HepG2 (cell line): Measurements from ENCODE around the gene BBS9. TPM values are rescaled to one million over a fixed set of nuclear protein-coding genes. Genes with fewer than 3 reads are reported as not detected.

ENCODE experiments used
- ATAC-seq: fragments of 200-7000 bp; cut with Tn5 transposase; 3 replicates; pipeline ENCODE4 v1.9.1; 2020; ENCODE audit warnings: mild to moderate bottlenecking, moderate library complexity
- BruUV-seq: library from RNA; stranded (reverse); fragments of 400-500 nt; replicated peaks from 2 replicates; lab custom pipeline; 2021; lab: Mats Ljungman, UMichigan
- CTCF ChIA-PET: fragments of 300-600 bp; formaldehyde crosslinking; extraction: SDS; loops from one replicate; lab custom pipeline; 2021; ENCODE audit warnings: low total read pairs, inconsistent platforms, low intra/inter-chr PET ratio; lab: Yijun Ruan, JAX
- POLR2A ChIA-PET: fragments of 350-600 bp; sonication (Branson Sonifier 250); formaldehyde crosslinking; loops from one replicate; lab custom pipeline; 2020; ENCODE audit warnings: antibody characterized with exemption, inconsistent platforms; lab: Yijun Ruan, JAX
- DNase-seq: peaks from one replicate; pipeline ENCODE4 v3.0.0-alpha.2; 2015; ENCODE audit warnings: low spot score
- FAIRE-seq: peaks from 3 replicates; lab custom pipeline; 2011; peaks lifted over from hg19 to GRCh38; lab: Jason Lieb, UNC
- H2AFZ ChIP-seq: one replicate; pipeline ENCODE4 v1.6.1; 2011; ENCODE audit warnings: low read length, inconsistent platforms
- H3K27ac ChIP-seq: fragments of 300-600 bp; 3 replicates; pipeline ENCODE4 v1.8.0; 2011; ENCODE audit warnings: mixed run types, mild to moderate bottlenecking, mixed read lengths, low read length, inconsistent platforms; ENCODE audit not compliant: insufficient read depth; ENCODE audit errors: extremely low read length
- H3K27me3 ChIP-seq, 2 experiments: fragments of 200-600 bp in 1 of 2; 2 replicates in 1 of 2; 3 replicates in 1 of 2; pipeline versions ENCODE4 v1.6.0 to v1.8.0; 2011; ENCODE audit warnings: low read length in 2 of 2, mild to moderate bottlenecking in 2 of 2, moderate library complexity in 2 of 2, inconsistent platforms in 1 of 2; ENCODE audit not compliant: insufficient read depth in 2 of 2, control insufficient read depth in 1 of 2
- H3K36me3 ChIP-seq, 2 experiments: fragments of 200-600 bp in 1 of 2; replicated peaks in 1 of 2; 2 replicates in 1 of 2; 3 replicates in 1 of 2; pipeline versions ENCODE4 v1.5.1 to v1.8.0; 2011; ENCODE audit warnings: low read length in 2 of 2, inconsistent platforms in 1 of 2; ENCODE audit not compliant: insufficient read depth in 2 of 2, control insufficient read depth in 1 of 2
- H3K4me1 ChIP-seq: 2 replicates; pipeline ENCODE4 v1.5.1; 2012; ENCODE audit warnings: low read length, inconsistent platforms; ENCODE audit not compliant: insufficient read depth
- H3K4me2 ChIP-seq: 2 replicates; pipeline ENCODE4 v1.6.0; 2011; ENCODE audit warnings: low read depth, low read length, inconsistent platforms
- H3K4me3 ChIP-seq, 3 experiments: fragments of 200-600 bp in 1 of 3; sonication (generic), shearing (Covaris generic) in 1 of 3; replicated peaks in 1 of 3; 2 replicates each; pipeline ENCODE4 v1.5.1; 2011 to 2016; ENCODE audit warnings: low read length in 3 of 3, inconsistent platforms in 2 of 3, low read depth in 2 of 3, mild to moderate bottlenecking in 2 of 3, control low read depth in 1 of 3, mixed read lengths in 1 of 3; ENCODE audit not compliant: insufficient read depth in 1 of 3
- H3K79me2 ChIP-seq: one replicate; pipeline ENCODE4 v1.6.1; 2011; ENCODE audit warnings: low read length, inconsistent platforms; ENCODE audit not compliant: insufficient read depth
- H3K9ac ChIP-seq: 2 replicates; pipeline ENCODE4 v1.6.0; 2011; ENCODE audit warnings: mild to moderate bottlenecking, low read depth, low read length, inconsistent platforms; ENCODE audit not compliant: insufficient read depth
- H3K9me3 ChIP-seq: 2 replicates; pipeline ENCODE4 v1.5.1; 2012; ENCODE audit warnings: mild to moderate bottlenecking, low read length
- H4K20me1 ChIP-seq: 2 replicates; pipeline ENCODE4 v1.6.0; 2011; ENCODE audit warnings: inconsistent platforms, mild to moderate bottlenecking, low read length, moderate library complexity; ENCODE audit not compliant: insufficient read depth
- ARID2 ChIP-seq: sonication (generic); formaldehyde crosslinking; IDR thresholded peaks from 2 replicates; pipeline ENCODE4 v1.8.1; 2022; ENCODE audit warnings: mild to moderate bottlenecking, missing genetic modification reagents, borderline replicate concordance
- ATF7 ChIP-seq, 2 experiments: fragments of 450-650 bp in 1 of 2; sonication (generic) in 1 of 2; formaldehyde crosslinking in 1 of 2; IDR thresholded peaks; 2 replicates each; pipeline versions ENCODE4 v1.4.0 to v1.6.1; 2016 to 2020; ENCODE audit warnings: antibody characterized with exemption in 1 of 2, mild to moderate bottlenecking in 1 of 2, missing genetic modification reagents in 1 of 2
- CENPBD1 ChIP-seq: sonication (generic); formaldehyde crosslinking; IDR thresholded peaks from 2 replicates; pipeline ENCODE4 v1.8.0; 2022; ENCODE audit warnings: missing genetic modification reagents, low read depth, mild to moderate bottlenecking, borderline replicate concordance
- FOXA3 ChIP-seq: IDR thresholded peaks from 2 replicates; pipeline ENCODE4 v1.6.1; 2016; ENCODE audit warnings: missing genetic modification reagents, missing compliant biosample characterization
- FOXP4 ChIP-seq: sonication (generic); formaldehyde crosslinking; IDR thresholded peaks from 2 replicates; pipeline ENCODE4 v1.4.0; 2020; ENCODE audit warnings: missing genetic modification reagents
- JUNB ChIP-seq: sonication (generic); formaldehyde crosslinking; IDR thresholded peaks from 2 replicates; pipeline ENCODE4 v1.8.0; 2022; ENCODE audit warnings: missing genetic modification reagents, mild to moderate bottlenecking, borderline replicate concordance
- KDM5B ChIP-seq: sonication (generic); formaldehyde crosslinking; IDR thresholded peaks from 2 replicates; pipeline ENCODE4 v1.4.0; 2020; ENCODE audit warnings: missing genetic modification reagents, mild to moderate bottlenecking, borderline replicate concordance
- NBN ChIP-seq: fragments of 450-650 bp; conservative IDR thresholded peaks from 2 replicates; pipeline ENCODE4 v1.6.1; 2017
- RAD21 ChIP-seq: fragments of 450-650 bp; formaldehyde crosslinking; IDR thresholded peaks from 2 replicates; pipeline ENCODE4 v1.5.0; 2020; ENCODE audit warnings: mild to moderate bottlenecking
- ZBTB25 ChIP-seq: IDR thresholded peaks from 2 replicates; pipeline ENCODE4 v1.6.1; 2018; ENCODE audit warnings: missing genetic modification reagents
- ZNF354B ChIP-seq: sonication (generic); formaldehyde crosslinking; IDR thresholded peaks from 2 replicates; pipeline ENCODE4 v1.8.0; 2022; ENCODE audit warnings: mild to moderate bottlenecking, missing genetic modification reagents
- ZNF468 ChIP-seq: sonication (generic); formaldehyde crosslinking; IDR thresholded peaks from 2 replicates; pipeline ENCODE4 v1.8.0; 2022; ENCODE audit warnings: mild to moderate bottlenecking, moderate library complexity, missing genetic modification reagents
- ZNF629 ChIP-seq: sonication (generic); formaldehyde crosslinking; conservative IDR thresholded peaks from 2 replicates; pipeline ENCODE4 v1.5.0; 2020; ENCODE audit warnings: missing genetic modification reagents
- ZUFSP ChIP-seq: sonication (generic); formaldehyde crosslinking; IDR thresholded peaks from 2 replicates; pipeline ENCODE4 v1.9.0; 2021; ENCODE audit warnings: missing genetic modification reagents, mild to moderate bottlenecking, borderline replicate concordance
- whole genome bisulfite sequencing: methylation state at CpG from one replicate; pipeline ENCODE4 v1.1.6; 2017; ENCODE audit warnings: low lambda C conversion rate; 5-methylcytosine and 5-hydroxymethylcytosine counted together
- in situ Hi-C: cut with HindIII; loops from 2 replicates; pipeline ENCODE4 v1.10.0; 2017; ENCODE audit warnings: low pct_unique_long_range_greater_than_20kb; ENCODE audit not compliant: extremely low pct_ligation_motif_present
- intact Hi-C: fragments of 100-400 bp; cut with micrococcal nuclease; formaldehyde crosslinking; loops from one replicate; pipeline ENCODE4 v1.10.0; 2022; ENCODE audit not compliant: unreplicated experiment
- polyA plus RNA-seq, 8 experiments: library from polyadenylated mRNA; depleted of rRNA in 3 of 8; stranded (reverse) in 7 of 8; unstranded in 1 of 8; fragments of >200 nt; fragmentation: Illumina TruSeq in 4 of 8; extraction: Trizol in 4 of 8; gene quantifications; 2 replicates each; pipeline versions ENCODE4 v1.2.1 to v1.2.3, GENCODE V29; 2011 to 2016; ENCODE audit warnings: low read depth in 4 of 8, missing spikeins in 1 of 8, mixed read lengths in 1 of 8; ENCODE audit not compliant: insufficient read depth in 1 of 8
- total RNA-seq, 5 experiments: library from RNA; depleted of rRNA; stranded (reverse); fragments of >200 nt; fragmentation: Illumina TruSeq; extraction: Trizol; gene quantifications; 2 replicates each; pipeline ENCODE4 v1.2.3, GENCODE V29; 2016; ENCODE audit warnings: low read depth in 1 of 5

BBS9 gene
- total and polyA plus RNA-seq, 2 of the 13 experiments (the other 11 are each of a cell fraction or from before 2014, with no cell fraction given): 5.1 to 7.8 TPM

GRCh38 chr7:33503736-33504135, 374.4 kb downstream of the BBS9 start:
- WGBS: 51% methylated on average over 5 of the region's 5 CpGs
- no TSS peak for BruUV-seq
- ChIA-PET CTCF (no interaction called here), POLR2A (no interaction called here)
- DNase-seq: no peak
- no peak for FAIRE-seq
- H3K4me2 ChIP-seq: no peak overlapping the region
- H3K4me3 ChIP-seq: no peak overlapping the region
- no peaks in the 10 kb centered on the region for H3K9me3 ChIP-seq
- no peak overlapping the region for H3K9ac ChIP-seq
- intact Hi-C loops: no loop called here
- H3K79me2 ChIP-seq: no peaks in the 10 kb centered on the region
- no peaks in the 10 kb centered on the region for H3K27me3 ChIP-seq
- no peak overlapping the region for H2AFZ ChIP-seq
- H3K36me3 ChIP-seq: no peaks in the 10 kb centered on the region
- in situ Hi-C loops: no loop called here
- no peak overlapping the region for H3K27ac ChIP-seq
- peaks cover 12% of the 10 kb centered on the region; the same call in 1 of the 2 replicates for H3K4me1 ChIP-seq
- no peak for ATAC-seq
- TF ChIP-seq NBN (no peak), KDM5B (CRISPR knock-in tag) (no peak), CENPBD1 (CRISPR knock-in tag) (no peak)
- H4K20me1 ChIP-seq: no peaks in the 10 kb centered on the region

- H3K4me3 ChIP-seq: no peak overlapping the region
- DNase-seq (no peak), FAIRE-seq (no peak), ATAC-seq (no peak)
- no peak overlapping the region for H3K4me2 ChIP-seq
- no TSS peak for BruUV-seq
- H3K36me3 ChIP-seq: no peaks in the 10 kb centered on the region
- POLR2A ChIA-PET: no interaction called here
- no peak overlapping the region for H2AFZ ChIP-seq
- CTCF ChIA-PET: no interaction called here
- H3K9me3 ChIP-seq: no peaks in the 10 kb centered on the region
- H3K9ac ChIP-seq: no peak overlapping the region
- H3K27ac ChIP-seq: no peak overlapping the region
- intact Hi-C loops: no loop called here
- no peaks in the 10 kb centered on the region for H4K20me1 ChIP-seq
- no peaks in the 10 kb centered on the region for H3K79me2 ChIP-seq
- H3K4me1 ChIP-seq: peaks cover 12% of the 10 kb centered on the region; the same call in 1 of the 2 replicates
- in situ Hi-C loops: no loop called here
- WGBS: 97% methylated on average over 6 of the region's 6 CpGs
- no peaks in the 10 kb centered on the region for H3K27me3 ChIP-seq
- TF ChIP-seq FOXP4: no peak
- no peak for TF ChIP-seq JUNB (CRISPR knock-in tag)
- TF ChIP-seq FOXA3 (CRISPR knock-in tag): no peak
- TF ChIP-seq RAD21 (CRISPR knock-in tag): no peak
- TF ChIP-seq ZNF354B (CRISPR knock-in tag): no peak
- TF ChIP-seq ZBTB25 (CRISPR knock-in tag): no peak
- TF ChIP-seq ARID2 (CRISPR knock-in tag): no peak
- TF ChIP-seq ZNF629: no peak
- TF ChIP-seq ZNF468 (CRISPR knock-in tag): no peak
- TF ChIP-seq ATF7 (IDR thresholded peaks at IDR 0.05): no peak
- no peak for TF ChIP-seq ATF7 (CRISPR knock-in tag; IDR thresholded peaks at IDR 0.05)
- TF ChIP-seq ZUFSP: no peak
Measured at GRCh38 chr7:33504266-33504665, 374.9 kb downstream of the BBS9 start.
